ENCODE data around the gene TOR1AIP1.

Gene TOR1AIP1

DNA sequence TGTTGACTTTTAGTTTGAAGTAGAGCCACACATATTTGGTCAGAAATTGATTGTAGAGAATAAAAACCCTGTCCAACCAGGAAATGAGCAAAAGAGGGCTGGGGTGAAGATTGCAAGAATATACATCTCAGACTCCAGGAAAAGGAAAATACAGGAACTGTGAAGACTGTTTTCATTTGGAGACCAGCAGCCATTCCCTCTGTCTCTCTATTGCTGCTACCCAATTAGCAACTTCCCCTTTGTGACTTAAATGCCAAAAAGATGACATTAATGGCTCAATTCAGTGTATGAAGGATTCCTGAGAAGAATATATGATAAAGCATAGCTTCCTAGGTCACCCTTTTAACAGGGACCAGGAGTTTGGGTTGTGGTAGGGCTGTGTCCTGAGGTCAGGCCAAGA is 40.9 kb downstream of the TOR1AIP1 start:
- TF ChIP-seq ZNF416 (tag by site-specific recombination; IDR thresholded peaks at IDR 0.05) = no peak
- TF ChIP-seq ZNF121 (tag by site-specific recombination; IDR thresholded peaks at IDR 0.05) = no peak
- Histone ChIP-seq H3K36me3 (ENCODE audit: control insufficient read depth in 2 of 2, insufficient read depth in 1 of 2, low read length in 2 of 2) (peaks cover 0 to 14% of the 10 kb centered on the region in 2 experiments), H3K4me3 (ENCODE audit: low read depth, low read length) (no peak overlapping the region), H3K9me3 (ENCODE audit: control insufficient read depth, insufficient read depth, low read depth, low read length) (no peaks in the 10 kb centered on the region), H3K27ac (ENCODE audit: extremely low read depth, low read depth, low read length) (no peak overlapping the region), H3K4me1 (ENCODE audit: control insufficient read depth, insufficient read depth, low read length) (peaks cover 12% of the 10 kb centered on the region)
- ChIA-PET CTCF (interaction anchor here (0.8 kb wide), 1 partner anchor 54 kb away, joined by 4 read pairs; no protein-coding TSS in a partner anchor), POLR2A (interaction anchor here (0.6 kb wide), 1 partner anchor 40 kb away, joined by 3 read pairs; no protein-coding TSS in a partner anchor)

DNA sequence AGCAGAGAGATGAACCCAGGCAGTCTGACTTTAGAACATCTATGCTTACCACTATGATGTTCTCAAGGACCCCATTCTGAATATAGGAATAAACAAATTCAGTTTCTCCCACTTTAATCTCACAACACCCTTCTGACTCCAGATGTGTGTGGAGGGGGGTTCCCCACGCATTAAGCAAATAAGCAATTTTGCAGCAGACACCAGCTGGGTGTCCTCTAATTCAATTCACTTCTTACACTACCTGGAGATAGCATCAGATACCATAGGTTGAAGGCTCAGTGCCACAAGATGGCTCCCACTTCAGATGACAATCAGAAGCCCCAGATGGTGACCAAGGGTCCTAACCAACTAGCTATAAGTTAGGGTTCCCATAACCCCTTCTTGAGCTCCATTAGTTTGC is 42.2 kb downstream of the TOR1AIP1 start:
- TF ChIP-seq ZNF266 (tag by site-specific recombination; IDR thresholded peaks at IDR 0.05; ENCODE audit: low read depth) = no peak
- no peak for TF ChIP-seq ZNF623 (tag by site-specific recombination; IDR thresholded peaks at IDR 0.05)
- TF ChIP-seq ZNF350 (tag by site-specific recombination; IDR thresholded peaks at IDR 0.05) = no peak
- TF ChIP-seq SP7 (tag by site-specific recombination; IDR thresholded peaks at IDR 0.05) = no peak
- no peak for TF ChIP-seq ZNF544 (tag by site-specific recombination; IDR thresholded peaks at IDR 0.05)
- TF ChIP-seq ZNF837 (tag by site-specific recombination; IDR thresholded peaks at IDR 0.05) = no peak
- TF ChIP-seq ZNF530 (tag by site-specific recombination; IDR thresholded peaks at IDR 0.05; ENCODE audit: low read depth) = no peak
- TF ChIP-seq, protein P1, sequence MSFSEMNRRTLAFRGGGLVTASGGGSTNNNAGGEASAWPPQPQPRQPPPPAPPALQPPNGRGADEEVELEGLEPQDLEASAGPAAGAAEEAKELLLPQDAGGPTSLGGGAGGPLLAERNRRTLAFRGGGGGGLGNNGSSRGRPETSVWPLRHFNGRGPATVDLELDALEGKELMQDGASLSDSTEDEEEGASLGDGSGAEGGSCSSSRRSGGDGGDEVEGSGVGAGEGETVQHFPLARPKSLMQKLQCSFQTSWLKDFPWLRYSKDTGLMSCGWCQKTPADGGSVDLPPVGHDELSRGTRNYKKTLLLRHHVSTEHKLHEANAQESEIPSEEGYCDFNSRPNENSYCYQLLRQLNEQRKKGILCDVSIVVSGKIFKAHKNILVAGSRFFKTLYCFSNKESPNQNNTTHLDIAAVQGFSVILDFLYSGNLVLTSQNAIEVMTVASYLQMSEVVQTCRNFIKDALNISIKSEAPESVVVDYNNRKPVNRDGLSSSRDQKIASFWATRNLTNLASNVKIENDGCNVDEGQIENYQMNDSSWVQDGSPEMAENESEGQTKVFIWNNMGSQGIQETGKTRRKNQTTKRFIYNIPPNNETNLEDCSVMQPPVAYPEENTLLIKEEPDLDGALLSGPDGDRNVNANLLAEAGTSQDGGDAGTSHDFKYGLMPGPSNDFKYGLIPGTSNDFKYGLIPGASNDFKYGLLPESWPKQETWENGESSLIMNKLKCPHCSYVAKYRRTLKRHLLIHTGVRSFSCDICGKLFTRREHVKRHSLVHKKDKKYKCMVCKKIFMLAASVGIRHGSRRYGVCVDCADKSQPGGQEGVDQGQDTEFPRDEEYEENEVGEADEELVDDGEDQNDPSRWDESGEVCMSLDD (tag by site-specific recombination; IDR thresholded peaks at IDR 0.05) = no peak
- TF ChIP-seq, protein P2, sequence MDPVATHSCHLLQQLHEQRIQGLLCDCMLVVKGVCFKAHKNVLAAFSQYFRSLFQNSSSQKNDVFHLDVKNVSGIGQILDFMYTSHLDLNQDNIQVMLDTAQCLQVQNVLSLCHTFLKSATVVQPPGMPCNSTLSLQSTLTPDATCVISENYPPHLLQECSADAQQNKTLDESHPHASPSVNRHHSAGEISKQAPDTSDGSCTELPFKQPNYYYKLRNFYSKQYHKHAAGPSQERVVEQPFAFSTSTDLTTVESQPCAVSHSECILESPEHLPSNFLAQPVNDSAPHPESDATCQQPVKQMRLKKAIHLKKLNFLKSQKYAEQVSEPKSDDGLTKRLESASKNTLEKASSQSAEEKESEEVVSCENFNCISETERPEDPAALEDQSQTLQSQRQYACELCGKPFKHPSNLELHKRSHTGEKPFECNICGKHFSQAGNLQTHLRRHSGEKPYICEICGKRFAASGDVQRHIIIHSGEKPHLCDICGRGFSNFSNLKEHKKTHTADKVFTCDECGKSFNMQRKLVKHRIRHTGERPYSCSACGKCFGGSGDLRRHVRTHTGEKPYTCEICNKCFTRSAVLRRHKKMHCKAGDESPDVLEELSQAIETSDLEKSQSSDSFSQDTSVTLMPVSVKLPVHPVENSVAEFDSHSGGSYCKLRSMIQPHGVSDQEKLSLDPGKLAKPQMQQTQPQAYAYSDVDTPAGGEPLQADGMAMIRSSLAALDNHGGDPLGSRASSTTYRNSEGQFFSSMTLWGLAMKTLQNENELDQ (tag by site-specific recombination; IDR thresholded peaks at IDR 0.05; ENCODE audit: low read depth) = no peak
- no peak for TF ChIP-seq ZNF157 (tag by site-specific recombination; IDR thresholded peaks at IDR 0.05)
- TF ChIP-seq ZNF677 (tag by site-specific recombination; IDR thresholded peaks at IDR 0.05) = no peak
- TF ChIP-seq ZNF248 (tag by site-specific recombination; IDR thresholded peaks at IDR 0.05) = no peak
- no peak for TF ChIP-seq ZNF423 (tag by site-specific recombination; IDR thresholded peaks at IDR 0.05)
- TF ChIP-seq TCF7L2 (IDR thresholded peaks at IDR 0.05; ENCODE audit: borderline replicate concordance, low read depth, low read length) = no peak
- no peak for TF ChIP-seq PRDM1 (tag by site-specific recombination; IDR thresholded peaks at IDR 0.05)
- TF ChIP-seq, protein P3, sequence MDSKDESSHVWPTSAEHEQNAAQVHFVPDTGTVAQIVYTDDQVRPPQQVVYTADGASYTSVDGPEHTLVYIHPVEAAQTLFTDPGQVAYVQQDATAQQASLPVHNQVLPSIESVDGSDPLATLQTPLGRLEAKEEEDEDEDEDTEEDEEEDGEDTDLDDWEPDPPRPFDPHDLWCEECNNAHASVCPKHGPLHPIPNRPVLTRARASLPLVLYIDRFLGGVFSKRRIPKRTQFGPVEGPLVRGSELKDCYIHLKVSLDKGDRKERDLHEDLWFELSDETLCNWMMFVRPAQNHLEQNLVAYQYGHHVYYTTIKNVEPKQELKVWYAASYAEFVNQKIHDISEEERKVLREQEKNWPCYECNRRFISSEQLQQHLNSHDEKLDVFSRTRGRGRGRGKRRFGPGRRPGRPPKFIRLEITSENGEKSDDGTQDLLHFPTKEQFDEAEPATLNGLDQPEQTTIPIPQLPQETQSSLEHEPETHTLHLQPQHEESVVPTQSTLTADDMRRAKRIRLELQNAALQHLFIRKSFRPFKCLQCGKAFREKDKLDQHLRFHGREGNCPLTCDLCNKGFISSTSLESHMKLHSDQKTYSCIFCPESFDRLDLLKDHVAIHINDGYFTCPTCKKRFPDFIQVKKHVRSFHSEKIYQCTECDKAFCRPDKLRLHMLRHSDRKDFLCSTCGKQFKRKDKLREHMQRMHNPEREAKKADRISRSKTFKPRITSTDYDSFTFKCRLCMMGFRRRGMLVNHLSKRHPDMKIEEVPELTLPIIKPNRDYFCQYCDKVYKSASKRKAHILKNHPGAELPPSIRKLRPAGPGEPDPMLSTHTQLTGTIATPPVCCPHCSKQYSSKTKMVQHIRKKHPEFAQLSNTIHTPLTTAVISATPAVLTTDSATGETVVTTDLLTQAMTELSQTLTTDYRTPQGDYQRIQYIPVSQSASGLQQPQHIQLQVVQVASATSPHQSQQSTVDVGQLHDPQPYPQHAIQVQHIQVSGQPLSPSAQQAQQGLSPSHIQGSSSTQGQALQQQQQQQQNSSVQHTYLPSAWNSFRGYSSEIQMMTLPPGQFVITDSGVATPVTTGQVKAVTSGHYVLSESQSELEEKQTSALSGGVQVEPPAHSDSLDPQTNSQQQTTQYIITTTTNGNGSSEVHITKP (tag by site-specific recombination; IDR thresholded peaks at IDR 0.05) = no peak
- no peak for TF ChIP-seq GLIS2 (tag by site-specific recombination; IDR thresholded peaks at IDR 0.05)
- TF ChIP-seq ZNF664 (tag by site-specific recombination; IDR thresholded peaks at IDR 0.05) = no peak
- Histone ChIP-seq H3K36me3 (ENCODE audit: control insufficient read depth in 2 of 2, insufficient read depth in 1 of 2, low read length in 2 of 2) (peaks cover 0 to 4% of the 10 kb centered on the region in 2 experiments), H3K9me3 (ENCODE audit: control insufficient read depth, insufficient read depth, low read depth, low read length) (no peaks in the 10 kb centered on the region), H3K4me3 (ENCODE audit: low read depth, low read length) (no peak overlapping the region), H3K27ac (ENCODE audit: extremely low read depth, low read depth, low read length) (no peak overlapping the region), H3K4me1 (ENCODE audit: control insufficient read depth, insufficient read depth, low read length) (peaks cover 12% of the 10 kb centered on the region)
- CTCF ChIA-PET = interaction anchor here (0.5 kb wide), 1 partner anchor 53 kb away, joined by 3 read pairs; no protein-coding TSS in a partner anchor
- POLR2A ChIA-PET = no interaction called here

Data from HEK293 (cell line).